DMS53 (cell line): ENCODE data around the gene MAN2A1.
A peak's percentile ranks its signal among the peaks of the same experiment; 100 is the strongest.
"Not testable (repeated sequence)": the region's sequence is repeated elsewhere in the genome, so short reads cannot be mapped to it uniquely, and the experiment has no call there.

Experiments
- DNase-seq: peaks from one replicate; lab custom pipeline; 2025; lab: John Stamatoyannopoulos, UW

MAN2A1 gene

DNA sequence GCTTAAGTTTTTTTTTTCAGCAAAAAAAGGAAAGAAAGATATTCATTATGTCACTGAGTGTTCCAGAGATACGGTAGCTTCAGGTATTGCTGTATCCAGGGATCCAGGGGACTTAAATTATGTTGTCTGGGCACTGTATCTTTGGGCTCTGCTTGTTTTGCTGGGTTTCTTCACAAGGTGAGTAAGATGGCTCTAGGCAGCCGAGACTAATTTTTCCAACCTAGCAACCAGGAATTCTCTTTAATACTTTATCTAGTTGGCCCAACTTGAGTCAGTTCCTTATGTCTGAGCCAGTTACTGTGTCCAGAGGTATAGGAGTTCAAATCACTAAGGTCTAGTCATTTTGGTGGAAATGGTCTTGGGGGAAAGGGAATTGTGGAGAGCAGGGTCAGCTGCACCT is 66.0 kb downstream of the MAN2A1 start:
- DNase-seq: no peak

DNA sequence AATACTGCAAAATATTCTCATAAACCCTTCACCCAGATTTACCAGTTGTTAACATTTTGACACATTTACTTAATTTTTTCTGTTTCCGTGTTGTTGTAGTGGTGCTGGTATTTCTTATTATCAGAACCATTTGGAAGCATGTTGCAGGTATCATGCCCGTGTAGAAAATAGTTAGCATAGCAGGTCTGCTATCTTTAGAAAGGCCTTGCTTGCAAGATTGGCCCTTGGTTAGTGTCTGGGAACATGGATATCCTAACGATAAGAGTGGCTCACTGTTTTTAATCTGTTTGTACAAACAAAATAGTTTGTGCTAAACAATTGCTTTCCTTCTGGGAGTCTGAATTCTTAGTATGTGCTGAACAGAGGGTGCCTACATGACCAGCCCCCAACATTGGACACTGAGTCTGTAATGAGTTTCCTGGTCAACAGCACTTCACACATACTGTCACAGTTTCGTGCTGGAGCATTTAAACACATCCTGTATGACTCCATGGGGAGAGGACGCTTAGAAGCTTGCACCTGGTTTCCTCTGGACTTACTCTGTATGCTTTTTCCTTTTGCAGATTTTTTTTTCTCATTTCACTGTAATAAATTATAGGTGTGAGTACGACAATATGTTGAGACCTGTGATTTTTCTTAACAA is 66.9 kb downstream of the MAN2A1 start:
- DNase-seq: peak; percentile 6

DNA sequence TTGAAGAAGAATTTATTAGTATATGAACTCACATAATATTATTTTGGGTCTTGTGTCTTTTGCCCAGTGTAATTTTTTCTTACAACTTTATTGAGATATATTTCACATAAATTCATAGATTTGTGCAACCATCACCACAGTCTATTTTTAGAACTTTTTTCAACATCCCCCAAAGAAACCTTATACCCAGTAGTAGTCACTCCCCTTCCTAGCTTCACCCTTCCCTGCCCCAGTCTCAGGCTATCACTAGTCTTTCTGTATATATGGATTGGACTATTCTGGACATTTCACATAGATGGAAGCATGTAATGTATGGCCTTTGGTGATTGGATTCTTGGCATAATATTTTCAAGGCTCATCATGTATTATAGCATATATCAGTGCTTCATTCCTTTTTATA is 67.8 kb downstream of the MAN2A1 start:
- no peak for DNase-seq

DNA sequence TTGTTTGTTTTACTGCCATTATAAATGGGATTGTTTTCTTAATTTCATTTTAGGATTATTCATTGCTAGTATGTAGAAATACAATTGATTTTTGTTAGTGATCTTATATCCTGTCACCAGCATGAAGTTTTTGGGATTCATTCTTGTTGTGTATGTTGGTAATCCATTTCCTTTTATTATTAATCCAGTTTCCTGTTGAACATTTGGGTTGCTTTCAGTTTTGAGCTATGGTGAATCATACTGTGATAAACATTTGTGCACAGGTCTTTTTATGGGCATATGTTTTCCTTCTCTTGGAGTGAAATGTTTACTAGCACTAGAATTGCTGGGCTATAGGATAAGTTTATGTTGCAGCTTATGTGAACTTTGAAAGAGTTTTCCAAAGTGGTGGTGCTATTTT is 69.6 kb downstream of the MAN2A1 start:
- peak; percentile 11 for DNase-seq

DNA sequence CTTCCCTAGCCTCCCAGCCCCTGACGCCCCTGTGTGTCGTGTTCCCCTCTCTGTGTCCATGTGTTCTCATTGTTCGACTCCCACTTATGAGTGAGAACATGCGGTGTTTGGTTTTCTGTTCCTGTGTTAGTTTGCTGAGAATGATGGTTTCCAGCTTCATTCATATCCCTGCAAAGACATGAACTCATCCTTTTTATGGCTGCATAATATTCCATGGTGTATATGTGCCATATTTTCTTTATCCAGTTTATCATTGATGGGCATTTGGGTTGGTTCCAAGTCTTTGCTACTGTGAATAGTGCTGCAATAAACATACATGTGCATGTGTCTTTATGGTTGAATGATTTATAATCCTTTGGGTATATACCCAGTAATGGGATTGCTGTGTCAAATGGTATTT is 70.4 kb downstream of the MAN2A1 start:
- not testable (repeated sequence) for DNase-seq

DNA sequence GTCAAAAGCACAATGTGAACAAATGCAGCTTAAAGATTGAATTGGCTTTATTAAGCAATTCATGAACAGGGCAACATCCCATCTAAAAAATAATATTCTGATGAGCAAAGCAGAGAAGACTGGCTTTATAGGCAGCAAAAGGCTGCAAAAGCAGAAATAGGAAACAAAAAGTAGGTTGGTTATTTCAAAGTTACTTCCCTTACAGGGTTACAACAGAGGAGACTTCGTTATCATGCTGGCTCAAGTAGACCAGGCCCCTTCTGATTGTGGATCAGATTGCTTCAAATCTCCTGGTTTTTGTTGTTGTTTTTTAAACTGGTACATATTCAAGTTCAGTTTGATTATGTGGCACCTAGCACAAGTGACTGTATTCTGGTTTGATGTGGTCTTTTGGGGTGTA is 73.1 kb downstream of the MAN2A1 start:
- no peak for DNase-seq

DNA sequence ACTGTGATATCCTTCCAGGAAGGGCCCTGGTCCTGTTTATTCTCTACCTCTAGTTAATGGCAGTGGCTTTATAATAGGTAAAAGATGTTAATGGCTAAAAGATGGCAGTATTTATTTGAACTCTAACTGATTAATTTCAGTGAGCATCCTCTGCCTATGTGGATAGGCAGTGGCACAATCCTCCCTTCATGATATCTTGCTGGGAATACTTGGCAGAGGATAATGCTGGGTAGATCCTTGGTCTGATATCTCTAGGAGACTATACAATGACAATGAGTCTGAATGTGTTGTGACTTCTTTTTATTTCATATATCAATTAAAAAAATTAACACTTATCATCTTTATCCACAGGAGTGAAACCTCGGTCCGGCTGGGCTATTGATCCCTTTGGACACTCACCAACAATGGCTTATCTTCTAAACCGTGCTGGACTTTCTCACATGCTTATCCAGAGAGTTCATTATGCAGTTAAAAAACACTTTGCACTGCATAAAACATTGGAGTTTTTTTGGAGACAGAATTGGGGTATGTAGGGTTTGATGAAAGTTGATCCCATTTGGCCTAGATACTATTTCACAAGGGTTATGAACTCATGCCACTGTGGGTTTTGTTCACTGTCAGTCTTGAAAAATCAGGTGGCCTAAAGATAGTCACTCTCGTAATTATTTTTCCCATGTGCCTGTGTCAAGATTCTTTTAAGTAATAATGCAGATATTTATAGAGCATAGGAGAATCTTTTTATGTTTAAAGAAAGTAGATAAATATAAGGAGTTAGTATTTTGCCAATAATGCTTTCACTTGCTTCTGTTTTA is 77.7 kb downstream of the MAN2A1 start:
- no peak for DNase-seq

DNA sequence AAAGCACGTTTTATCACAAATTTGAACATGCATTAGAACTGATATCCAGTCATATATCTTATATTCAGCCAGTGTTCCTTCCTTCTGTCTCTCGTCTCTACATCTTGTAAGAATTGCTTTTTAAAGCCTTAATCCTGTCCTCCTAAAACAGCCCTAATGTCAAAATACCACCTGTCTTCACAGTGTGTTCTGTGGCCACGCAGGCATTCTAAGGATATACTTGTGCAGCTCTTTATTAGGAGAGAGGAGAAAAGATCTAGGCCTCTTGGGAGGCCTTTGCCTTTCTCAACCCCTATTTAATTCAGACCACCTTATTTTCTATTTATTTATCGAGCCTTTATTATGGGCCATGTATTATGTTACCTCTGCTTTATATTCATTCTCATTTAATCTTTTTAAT is 78.3 kb downstream of the MAN2A1 start:
- DNase-seq: no peak

DNA sequence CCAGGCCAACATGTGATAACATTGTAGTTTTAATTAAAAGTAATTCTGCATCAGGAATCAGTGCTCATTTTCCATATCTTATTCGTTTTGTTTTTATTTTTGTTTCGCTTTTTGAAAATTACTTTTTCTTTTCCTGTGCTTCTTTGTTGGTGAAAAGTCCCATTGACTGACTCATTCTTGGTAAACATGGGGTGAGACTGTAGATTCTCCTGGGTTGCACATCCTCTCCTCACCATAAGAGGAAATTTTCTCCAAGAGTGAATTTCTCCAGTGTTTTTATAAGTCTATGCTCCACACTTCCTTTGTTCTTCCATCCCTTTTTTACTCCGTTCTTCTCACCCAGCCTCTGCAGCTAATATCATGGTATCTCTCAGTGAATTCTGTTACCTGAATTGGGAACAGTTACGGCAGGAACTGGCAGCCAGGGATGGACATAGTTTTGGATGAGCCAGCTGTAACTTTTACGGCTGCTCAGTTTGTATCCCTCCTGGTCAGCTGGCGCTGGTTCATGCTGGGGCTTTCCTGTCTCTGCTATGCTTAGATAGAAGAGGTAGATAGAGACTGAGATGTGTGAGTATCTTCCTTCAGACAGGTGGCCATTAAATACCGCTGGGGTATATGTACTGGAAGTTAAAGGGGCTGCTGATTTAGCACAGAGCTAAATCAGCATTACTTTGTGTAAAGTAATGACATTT is 80.0 kb downstream of the MAN2A1 start:
- peak; percentile 3 for DNase-seq

DNA sequence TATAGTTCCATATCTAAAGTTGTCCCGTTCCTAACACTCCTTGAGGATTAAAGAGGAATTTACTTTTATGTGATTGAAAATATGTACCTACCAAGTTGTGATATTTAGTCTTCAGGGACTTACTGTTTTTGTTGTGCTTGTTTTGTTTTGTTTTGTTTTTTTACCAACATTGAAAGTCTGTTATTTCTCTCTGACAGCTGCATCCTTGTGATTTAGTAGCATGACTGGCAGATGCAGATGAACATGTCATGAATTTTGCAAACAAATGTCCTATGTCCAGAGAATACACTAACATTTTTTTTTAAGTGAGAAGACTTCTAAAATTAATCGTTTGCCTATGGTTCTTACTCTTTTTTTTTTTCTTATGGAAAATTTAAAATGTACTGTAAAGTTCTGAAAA is 85.4 kb downstream of the MAN2A1 start:
- DNase-seq: no peak

DNA sequence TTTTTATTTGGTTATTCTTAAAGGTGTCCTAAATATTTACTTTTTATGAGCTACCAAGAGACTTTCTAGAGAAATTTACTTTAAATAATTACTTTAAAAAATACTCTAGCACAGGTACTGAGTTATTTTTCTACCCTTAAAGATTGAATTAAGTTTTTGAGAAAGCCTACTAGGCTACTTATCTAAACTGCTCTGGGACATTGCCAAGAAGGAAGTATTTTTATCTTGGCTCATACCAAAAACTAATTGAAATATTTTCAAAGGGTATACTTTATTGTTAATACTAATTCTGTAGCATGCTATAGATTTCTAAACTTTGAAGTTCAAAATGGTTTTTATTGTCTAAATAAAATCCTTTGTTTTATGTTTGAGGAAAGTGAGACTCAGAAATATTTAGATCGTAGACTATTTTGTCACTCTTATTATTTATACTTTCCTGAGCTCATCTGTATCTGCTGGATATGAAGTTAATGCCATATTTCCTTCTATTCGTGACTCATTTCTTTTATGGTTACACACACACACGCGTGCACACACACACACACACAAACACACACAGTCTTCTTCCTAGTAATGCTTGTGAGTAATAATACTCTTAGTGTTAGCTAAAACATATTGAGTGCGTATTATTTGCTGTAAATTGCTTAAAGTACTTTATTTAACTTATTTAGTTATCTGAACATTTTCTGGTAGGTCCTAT is 89.5 kb downstream of the MAN2A1 start:
- DNase-seq: no peak

DNA sequence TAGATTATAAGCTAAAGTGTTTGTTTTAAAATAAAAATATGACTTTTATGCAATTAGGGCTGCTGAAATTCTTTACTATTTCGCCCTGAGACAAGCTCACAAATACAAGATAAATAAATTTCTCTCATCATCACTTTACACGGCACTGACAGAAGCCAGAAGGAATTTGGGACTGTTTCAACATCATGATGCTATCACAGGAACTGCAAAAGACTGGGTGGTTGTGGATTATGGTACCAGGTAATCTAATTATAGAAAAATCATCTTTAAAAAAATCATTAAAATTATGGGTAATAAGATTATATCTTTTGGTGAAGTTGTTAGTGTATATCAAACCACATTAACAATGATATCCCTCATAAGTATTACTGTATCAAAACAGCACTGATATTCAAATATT is 95.0 kb downstream of the MAN2A1 start:
- no peak for DNase-seq

DNA sequence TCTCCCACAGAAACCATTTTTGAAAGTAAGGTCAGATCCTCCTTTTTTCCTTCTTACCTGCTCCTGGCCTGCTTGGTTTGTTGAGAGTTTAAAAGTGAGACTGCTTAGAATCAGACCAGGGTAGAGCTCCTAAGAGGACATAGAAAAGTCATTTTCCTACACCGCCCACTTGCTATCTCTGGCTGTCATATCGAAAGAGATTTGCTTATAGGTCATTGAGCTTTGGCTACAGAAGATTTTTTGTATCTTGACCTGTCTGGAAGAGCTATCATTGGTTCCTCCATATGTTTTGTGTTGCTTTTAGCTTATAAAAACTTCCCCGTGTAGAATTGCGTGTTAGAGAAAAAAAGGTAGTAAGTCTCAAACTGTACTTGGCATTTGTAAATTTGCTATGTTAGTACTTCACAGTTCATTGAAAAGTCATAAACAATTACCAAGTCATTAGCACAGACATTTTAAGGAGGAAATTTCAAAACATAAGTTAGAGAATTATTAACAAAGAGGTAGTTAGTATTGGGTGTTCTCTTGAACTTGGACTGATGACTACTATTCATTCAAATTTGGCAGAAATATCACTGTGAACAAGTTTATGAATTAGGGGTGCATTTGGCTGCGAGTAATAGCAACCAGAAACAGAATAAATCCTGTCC is 96.6 kb downstream of the MAN2A1 start:
- no peak for DNase-seq

DNA sequence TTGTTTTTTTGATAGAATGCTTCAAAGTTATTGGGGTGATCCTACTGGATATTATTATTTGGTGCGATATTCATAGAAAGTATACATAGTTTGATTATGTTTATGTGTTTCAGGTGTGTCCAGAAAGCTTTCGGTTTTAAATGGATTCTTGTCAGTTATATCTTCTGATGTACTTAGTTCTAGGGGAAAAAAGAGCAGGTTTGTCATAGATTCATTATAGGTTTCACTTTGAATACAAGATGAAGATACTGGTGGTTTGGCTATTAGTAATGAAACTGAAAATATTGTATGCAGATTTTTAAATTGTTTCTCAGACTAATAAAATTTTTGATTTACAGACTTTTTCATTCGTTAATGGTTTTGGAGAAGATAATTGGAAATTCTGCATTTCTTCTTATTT is 98.9 kb downstream of the MAN2A1 start:
- no peak for DNase-seq

DNA sequence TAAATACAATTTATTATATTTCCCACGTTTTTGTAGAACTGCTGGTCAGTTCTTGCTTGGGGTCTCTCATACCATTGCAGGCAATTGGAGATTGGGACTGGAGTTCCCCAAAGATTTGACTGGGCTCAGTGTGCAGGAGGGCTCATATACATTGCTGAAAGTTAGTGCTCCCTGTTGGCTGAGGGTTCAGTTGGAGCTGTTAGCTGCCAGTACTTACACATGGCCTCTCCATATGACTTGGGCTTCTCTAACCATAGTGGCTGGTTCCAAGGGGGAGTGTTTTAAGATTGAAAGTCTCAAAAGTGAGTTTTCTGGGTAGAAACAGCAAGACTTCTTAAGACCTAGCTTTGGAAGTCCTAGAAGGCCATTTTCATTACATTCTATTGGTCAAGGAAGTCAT is 102.9 kb downstream of the MAN2A1 start:
- DNase-seq: no peak

DNA sequence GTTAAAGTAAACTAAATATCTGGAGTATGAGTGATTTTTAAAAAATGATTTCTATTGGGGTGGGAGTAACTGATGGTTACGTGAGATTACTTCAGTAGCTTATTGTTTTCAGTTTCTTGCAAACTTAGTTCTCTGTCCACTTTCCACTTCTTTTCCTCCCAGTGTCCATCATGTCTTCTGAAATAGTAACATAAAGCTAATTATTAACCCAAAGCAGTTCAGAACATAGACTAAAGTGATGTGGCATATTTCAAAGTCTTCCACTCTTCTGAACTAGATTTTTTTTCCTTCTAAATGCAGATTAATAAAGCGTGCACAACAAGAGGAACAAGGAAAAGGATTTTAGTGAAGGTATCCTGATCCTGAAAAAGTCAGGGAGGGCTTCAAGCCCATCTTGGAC is 114.1 kb downstream of the MAN2A1 start:
- DNase-seq: peak; percentile 21

DNA sequence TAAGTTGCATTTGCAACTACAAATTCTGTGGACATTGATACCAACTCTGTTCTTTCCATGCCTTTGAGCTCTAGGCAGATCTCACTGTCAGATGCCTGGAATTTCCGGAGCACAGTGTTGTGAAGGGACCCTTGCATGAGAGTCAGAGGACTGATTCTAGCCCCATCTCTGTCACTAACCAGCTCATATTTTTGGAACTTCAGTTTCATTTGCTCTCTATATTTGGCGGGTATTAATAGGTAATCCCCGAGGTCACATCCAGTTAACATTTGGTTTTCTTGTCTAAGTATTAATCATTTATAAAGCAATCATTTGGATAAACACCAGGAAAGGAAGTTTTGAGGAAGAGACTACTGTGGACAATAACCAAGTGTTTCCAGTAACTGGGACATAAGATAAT is 115.7 kb downstream of the MAN2A1 start:
- DNase-seq: no peak

DNA sequence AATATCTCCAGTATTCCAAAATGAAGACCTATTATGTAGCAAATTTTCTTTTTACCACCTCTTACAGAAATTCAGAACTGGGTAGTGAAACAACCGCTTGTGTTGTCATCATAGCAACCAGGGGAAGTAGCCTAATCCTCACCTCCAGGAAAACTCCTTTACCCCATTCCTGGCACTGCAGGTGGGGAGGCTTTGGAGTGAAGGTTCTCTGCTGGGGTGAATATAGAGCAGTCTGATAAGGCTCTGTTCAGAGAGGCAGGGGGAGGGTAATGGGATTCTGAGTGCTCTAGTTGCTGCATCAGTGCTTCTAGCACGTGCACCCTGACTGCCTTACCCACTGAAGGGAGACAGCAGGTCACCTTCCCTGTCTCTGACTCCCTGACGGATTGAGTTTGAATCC is 116.2 kb downstream of the MAN2A1 start:
- no peak for DNase-seq

DNA sequence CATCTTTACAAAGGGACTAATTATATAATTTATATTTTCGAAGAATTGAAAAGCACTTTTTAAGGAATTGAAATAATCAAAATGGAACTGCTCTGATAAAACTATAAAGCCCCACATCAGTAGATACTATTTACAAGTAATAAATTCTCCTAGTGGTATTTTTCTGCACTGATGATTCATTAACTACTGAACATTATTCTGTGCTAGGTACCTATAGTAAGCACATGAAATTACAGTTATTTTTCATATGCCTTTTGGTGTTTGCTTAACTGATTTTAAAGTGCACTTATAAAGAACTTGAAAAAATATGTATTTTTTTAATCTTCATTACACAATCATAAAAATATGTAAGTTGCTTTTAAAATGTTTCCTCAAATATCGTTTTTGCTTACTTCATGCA is 123.0 kb downstream of the MAN2A1 start:
- DNase-seq: no peak

DNA sequence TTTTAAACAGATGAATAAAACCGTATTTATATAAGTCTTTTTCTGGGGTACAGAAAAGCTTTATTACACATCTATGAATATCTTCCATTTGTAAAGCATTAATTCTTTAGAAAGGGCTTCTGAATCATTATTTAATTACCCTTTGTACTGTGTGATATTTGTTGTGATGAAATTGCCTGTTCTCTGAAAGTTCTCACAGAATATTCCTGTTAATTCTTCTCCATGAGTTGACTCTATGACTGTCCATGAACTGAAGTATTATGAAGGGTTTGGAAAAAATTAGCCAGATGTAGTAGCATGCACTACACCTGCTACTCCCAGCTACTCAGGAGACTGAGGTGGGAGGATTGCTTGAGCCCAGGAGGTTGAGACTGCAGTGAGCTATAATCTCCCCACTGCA is 127.0 kb downstream of the MAN2A1 start:
- no peak for DNase-seq

DNA sequence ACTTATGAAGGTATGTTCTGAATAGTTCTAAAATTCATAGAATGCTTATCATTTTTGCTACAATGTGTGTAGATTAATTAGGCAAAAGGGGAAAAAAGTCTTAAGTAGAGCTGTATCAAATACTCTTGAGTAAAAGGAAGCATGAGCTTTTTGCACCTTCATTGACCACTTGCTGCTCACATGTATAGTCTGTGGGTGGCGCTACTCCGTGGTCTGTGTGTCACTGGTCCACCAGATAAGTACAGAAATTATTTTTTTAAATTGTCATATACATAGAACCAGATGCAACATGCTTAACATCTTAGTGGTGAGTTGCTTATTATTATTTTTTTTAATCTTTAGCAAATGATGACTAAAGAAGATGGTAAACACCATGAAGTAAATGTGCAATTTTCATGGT is 130.2 kb downstream of the MAN2A1 start:
- peak; percentile 7 for DNase-seq

DNA sequence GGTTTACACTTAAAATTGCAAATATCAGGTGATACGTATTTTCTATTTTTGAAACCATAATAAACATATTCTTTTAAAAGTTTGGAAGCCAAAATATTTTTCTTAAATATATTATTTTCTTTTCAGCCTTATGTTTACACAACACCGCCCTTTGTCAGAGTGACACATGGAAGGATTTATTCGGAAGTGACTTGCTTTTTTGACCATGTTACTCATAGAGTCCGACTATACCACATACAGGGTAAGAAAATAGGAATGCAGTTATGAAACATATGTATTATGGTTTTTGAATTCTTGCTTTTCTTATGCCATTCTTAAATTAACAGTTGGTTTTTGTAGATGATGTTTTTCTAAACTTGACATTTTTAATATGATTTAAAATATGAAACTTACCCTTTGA is 133.9 kb downstream of the MAN2A1 start:
- DNase-seq: no peak
